Upper lobe of left lung (tissue), 4 donors: ENCODE results near the gene PSMA8.

Experiments used
- POLR2AphosphoS5 ChIP-seq, 2 donors: sonication (generic); formaldehyde crosslinking; IDR thresholded peaks; one replicate each; pipeline ENCODE4 v1.5.1; 2017; ENCODE audit warnings: antibody characterized with exemption in 2 of 2
- TF ChIP-seq, protein P1 (sequence below), 6 experiments: fragments of 450-650 bp in 4 of 6; fragments of 200-600 bp in 2 of 6; sonication (generic) in 2 of 6; IDR thresholded peaks; one replicate each; pipeline ENCODE4 v1.5.1; 2016 to 2019; ENCODE audit warnings: antibody characterized with exemption in 6 of 6

DNA sequence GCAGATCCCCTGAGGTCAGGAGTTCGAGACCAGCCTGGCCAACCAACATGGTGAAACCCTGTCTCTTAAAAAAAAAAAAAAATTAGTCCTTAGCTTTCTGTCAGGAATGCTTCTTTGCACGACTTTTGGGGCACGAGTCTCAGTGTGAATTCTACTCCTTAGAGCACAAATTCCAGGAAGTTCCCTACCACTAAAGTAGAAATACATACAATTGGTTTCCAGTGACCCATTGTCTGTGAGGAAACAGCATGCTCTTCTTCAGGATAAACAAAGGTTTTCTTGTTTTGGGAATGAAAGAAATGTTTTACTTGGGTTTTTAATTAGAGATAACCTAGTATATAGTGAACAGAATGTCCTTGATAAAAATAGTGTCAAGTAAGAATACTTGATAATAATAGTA, 23.7 kb downstream of the PSMA8 start:
- TF ChIP-seq, protein P1, sequence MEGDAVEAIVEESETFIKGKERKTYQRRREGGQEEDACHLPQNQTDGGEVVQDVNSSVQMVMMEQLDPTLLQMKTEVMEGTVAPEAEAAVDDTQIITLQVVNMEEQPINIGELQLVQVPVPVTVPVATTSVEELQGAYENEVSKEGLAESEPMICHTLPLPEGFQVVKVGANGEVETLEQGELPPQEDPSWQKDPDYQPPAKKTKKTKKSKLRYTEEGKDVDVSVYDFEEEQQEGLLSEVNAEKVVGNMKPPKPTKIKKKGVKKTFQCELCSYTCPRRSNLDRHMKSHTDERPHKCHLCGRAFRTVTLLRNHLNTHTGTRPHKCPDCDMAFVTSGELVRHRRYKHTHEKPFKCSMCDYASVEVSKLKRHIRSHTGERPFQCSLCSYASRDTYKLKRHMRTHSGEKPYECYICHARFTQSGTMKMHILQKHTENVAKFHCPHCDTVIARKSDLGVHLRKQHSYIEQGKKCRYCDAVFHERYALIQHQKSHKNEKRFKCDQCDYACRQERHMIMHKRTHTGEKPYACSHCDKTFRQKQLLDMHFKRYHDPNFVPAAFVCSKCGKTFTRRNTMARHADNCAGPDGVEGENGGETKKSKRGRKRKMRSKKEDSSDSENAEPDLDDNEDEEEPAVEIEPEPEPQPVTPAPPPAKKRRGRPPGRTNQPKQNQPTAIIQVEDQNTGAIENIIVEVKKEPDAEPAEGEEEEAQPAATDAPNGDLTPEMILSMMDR (IDR thresholded peaks at IDR 0.05), result no peak
- TF ChIP-seq POLR2AphosphoS5 (IDR thresholded peaks at IDR 0.05), result no peak
